ENCODE measurements around the gene COPS9.

The COPS9 gene

DNA sequence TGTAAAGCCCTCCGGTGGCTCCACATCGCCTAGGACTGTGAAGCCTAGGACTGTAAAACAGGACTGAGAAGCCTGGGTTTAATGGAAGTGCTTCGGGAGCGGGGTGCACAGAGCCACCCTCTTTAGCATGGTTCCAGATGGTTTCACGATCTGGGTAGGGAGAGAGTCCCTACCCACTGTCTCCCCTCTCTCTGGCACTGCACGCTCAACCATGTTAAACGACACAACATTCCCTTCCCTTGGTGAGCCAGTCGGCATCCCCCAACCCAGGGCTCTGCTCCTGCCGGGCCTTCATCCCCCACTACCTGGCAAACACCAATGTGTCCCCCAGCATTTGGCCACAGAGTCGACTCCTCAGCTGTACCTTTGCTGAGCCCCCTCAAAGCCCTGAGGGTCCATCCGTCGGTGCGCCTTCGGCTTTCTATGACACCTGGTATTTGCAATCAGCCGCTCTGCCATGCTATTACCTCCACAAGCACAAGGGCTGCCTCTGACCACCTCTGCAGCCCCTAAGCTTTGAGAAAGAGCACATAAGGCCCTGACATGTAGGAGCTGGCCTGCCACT lies 1.1 kb downstream of the COPS9 start:
- no peak for DNase-seq (ENCODE audit: low read depth)

GRCh38 chr2:240134466-240134865 lies 1.6 kb downstream of the COPS9 start:
- no peak for DNase-seq (ENCODE audit: low read depth)

DNA sequence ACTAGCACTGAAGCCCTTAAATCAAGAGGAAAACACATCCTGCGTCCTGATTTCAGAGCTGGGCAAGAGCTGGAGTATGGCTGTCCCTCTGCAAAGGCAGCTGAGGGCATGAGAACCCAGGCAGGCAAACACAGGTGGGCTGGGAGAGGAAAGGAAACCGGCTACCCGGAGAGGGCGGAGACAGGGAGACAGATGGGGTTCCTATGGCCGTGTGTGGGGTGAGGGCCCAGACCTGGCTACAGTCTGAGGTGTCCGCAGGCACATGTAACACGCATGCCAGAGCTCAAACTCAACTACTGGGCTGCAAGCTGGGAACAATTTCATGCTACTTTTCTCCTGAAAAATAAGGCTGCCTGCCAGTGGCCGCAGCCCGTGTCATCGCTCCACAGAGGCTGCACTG lies 2.7 kb downstream of the COPS9 start:
- no peak for DNase-seq (ENCODE audit: low read depth)

DNA sequence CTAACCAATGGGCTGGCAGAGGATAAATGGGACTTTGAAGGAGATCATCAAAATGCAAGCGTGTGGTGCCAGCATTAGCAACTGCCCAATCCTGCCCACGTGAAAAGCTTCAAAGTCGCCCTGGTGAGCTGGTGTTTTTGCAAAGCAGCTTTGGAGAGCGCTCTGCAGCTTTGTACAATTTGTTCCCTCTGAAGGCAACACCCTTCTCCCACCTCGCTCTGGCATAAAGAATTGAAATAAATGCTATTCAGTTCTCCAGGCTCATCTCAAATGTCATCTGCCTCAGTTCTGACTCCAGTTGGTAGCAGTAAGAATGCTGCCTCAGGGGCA lies 3.5 kb downstream of the COPS9 start:
- DNase-seq (ENCODE audit: low read depth): no peak

DNA sequence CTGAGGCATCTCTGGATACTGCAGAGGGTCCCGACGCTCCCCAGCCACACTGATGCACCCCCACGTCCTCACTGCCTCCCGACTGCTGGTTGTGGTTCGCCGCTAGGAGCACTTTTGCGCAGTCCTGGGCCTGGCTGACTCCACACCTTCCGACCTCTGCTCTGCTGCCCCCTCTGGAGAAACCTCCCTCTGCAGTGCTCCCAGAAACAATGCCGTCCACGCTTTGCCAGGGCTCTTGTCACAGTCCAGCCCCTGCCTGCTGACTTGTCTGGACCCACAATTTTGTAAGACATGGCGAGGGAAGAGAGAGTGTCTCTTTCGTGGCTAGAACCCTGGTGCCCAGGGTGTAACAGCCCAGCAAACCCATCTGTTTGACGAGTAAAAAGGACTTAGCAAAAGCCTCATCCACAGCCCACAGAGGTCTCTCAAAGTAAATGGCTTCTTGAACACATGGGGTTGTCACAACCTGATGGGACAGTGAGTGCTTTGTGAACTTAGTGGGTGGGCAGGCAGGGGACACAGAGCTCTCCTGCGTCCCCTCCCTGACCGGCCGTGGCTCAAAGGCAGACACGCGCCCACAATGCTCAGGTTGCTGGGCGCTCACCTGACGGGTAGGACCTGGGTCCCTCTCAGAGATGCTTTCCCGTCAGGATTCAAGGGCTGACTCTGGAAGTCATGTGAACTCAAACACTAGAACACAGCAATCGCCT lies 4.0 kb downstream of the COPS9 start:
- DNase-seq (ENCODE audit: low read depth): no peak

GRCh38 chr2:240131296-240131695 lies 4.8 kb downstream of the COPS9 start:
- no peak for DNase-seq (ENCODE audit: low read depth)

DNA sequence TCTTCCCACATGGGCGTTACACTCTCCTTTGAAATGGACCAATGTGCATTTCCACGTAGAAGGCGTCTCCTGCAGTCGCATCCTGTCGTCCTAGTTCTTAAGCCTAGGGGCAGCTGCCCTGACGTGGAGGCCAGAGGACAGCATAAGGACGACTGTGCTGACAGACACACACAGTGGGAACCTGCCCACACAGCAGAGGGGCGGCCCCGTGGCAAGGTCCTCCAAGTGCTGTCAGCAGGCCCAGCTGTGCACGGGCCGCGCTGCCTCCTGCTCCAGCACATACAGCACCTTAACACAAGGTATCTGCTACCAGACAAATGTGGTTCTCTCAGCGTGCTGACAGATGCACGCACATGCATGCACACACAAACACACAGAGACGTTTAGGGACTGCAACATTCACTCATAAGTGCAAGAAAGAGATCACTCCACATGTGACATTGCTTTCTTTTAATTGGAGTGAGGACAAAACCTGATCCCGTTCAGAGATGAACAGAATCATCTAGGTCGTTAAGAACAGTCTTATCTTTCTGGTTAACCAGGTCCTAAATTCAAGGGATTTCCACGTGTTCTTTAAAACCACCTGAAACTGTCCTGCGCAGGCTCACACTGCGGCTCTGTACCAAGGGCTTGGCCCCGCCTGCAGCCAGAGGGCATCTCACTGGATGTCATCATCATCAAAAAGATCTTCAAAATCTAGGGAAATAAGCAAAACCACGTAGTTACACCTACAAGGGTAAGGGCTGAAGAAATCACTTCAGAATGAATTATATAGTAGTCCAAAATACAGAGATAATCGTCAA lies 5.5 kb downstream of the COPS9 start:
- no peak for DNase-seq (ENCODE audit: low read depth)

DNA sequence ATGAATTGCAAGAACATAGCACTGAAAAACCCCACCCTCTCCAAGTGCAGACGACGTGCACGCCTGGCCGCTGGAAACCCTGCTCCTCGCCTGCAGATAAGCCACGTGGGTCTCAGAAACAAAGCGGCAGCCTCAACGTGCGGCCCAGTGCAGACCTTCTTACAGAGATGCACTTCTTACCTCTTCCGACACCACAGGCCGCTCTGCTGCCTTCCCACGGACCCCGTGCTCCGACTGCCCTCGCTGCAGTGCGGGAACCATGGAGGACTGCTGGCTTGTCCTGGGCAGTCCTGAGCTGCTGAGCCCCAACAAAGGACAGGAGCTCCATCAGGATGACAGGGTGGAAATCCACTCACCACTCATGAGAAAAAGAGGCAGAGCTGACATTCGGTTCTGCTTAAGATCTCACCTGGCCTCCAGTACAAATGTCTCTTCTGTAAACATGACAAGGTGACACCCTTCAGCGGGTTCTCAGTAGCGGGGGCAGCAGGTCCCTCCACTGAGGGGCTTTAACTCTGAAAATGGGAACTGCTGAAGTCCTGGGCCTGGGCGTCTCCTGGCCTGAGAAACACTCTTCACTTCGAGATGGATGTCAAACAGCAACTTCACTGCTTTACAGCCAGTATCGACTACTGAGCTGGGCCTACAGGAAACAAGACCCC lies 6.2 kb downstream of the COPS9 start:
- no peak for DNase-seq (ENCODE audit: low read depth)

DNA sequence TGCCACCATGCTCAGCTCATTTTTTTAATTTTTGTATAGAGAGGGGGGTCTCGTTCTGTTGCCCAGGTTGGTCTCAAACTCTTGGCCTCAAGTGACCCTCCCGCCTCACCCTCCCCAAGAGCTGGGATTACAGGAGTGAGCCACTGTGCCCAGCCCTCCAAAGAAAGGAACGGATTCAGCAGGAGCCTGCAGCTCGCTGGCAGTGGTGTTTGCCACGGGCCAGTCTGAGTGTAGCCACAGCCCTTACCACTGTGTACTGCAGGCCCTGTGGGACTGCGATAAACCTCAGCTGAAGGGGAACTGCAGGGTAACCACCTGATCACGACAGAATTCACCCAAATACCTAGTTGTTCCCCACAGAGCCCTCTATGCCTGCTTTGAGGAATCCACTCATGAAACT lies 6.8 kb downstream of the COPS9 start:
- no peak for DNase-seq (ENCODE audit: low read depth)

- DNase-seq (ENCODE audit: low read depth): no peak
Measured at GRCh38 chr2:240128608-240129145, 7.4 kb downstream of the COPS9 start.

DNA sequence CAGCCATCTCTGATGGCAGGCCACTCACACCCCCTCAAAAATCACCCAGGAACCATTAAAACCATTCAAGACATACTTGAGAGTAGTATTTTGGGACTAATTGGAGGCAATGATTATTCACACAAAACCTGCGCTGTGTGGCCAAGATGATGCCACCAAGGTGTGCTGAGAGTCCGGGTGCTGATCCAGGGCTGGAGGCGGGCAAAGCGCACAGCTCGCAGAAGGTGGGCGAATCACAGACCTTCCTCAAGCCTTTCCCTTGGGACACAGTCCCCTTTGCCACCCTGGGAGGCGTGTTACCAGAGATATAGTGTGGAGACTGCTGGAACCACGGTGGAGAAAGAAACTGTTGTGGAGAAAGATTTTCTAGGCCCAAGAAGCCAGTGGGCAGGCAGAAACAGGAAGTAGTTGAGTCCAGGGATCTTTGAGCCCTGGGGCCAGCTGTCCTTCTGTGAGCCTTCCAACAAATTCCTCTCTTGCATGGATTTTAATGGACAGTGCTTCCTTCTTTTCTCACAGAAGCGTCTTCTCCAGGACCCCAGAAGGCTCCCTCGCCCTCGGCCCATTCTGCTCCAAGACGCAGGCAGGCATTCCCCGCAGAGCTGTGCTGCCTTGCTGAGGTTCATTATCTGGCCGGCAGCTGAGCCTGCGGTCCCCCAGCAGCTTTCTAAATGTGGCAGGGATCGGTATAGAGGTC lies 8.0 kb downstream of the COPS9 start:
- DNase-seq (ENCODE audit: low read depth): no peak

DNA sequence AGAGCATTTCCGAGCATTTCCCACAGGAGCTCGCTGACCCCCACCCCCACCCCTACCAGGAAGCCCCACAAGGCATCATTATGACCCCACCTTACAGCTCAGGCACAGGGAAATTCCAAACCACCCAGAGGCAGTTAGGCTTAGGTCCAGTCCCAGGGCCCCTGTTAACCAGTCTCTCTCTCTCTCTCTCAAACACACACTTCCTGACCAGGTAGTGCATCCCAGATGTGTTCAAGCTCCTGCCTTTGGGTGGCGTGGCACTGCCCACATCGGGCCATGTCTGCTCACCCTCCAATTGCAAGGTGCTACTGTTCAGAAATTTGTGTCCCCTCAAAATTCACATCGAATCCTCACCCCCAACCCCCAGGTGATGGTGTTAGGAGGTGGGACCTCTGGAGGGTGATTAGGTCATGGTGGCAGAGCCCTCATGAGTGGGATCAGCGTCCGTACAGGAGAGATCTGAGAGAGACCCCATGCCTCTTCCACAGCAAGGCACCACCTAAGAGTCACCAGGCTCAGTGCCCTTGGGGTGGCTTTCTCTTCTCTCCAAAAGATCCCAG lies 8.8 kb downstream of the COPS9 start:
- no peak for DNase-seq (ENCODE audit: low read depth)

GRCh38 chr2:240126731-240127130 lies 9.4 kb downstream of the COPS9 start:
- no peak for DNase-seq (ENCODE audit: low read depth)

DNA sequence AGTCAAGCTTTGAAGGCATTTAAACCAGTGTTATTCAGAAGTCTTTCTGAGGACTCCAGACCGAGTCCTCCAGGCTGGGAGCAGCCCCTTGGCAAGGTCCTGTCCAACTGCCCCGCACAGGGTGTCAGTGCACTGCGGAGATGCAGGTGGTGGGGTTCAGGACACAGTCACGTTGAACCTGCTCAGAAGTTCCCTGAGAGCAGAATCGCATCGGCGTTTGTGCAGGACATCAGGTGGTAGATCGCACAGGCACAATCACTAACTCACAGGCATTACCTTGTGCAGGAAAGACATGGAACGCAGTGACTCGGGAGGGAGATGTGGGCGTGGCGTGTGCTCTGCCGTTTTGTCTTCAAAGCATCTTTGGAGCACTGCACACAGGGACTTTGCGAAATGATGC lies 10.4 kb downstream of the COPS9 start:
- no peak for DNase-seq (ENCODE audit: low read depth)

DNA sequence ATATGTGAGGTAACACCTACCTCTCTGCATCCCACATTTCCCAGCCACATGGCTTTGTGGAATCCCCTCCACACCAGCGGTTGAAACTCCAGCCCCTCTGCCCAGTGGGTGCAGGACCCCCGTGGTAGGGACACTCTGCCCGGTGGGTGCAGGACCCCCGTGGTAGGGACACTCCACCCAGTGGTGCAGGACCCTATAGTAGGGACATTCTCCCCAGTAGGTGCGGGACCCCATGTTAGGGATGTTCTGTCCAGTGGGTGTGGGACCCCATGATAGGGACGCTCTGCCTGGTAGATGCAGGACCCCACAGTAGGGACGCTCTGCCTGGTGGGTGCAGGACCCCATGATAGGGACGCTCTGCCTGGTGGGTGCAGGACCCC lies 11.5 kb downstream of the COPS9 start:
- no peak for DNase-seq (ENCODE audit: low read depth)

GRCh38 chr2:240123821-240124650 lies 12.1 kb downstream of the COPS9 start:
- no peak for DNase-seq (ENCODE audit: low read depth)

- DNase-seq (ENCODE audit: low read depth): no peak
Measured at GRCh38 chr2:240121675-240122074, 14.4 kb downstream of the COPS9 start.

DNA sequence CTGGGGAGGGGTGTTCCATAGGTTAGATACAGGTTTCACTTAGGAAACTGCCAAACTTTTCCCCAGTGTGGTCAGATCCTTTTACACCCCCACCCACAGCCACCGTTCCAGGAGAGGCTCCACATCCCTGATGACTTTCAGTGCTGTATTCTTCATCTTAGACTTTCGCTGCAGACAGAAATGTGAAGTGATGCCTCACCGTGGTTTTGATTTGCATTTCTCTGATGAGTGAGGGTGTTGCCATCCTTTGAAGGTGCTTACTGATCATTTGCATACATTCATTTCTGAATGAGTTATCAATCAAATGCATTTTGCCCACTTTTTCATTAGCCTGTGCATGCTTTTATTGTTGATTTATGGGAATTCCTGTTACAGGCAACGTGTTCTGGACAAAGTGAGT lies 14.9 kb downstream of the COPS9 start:
- DNase-seq (ENCODE audit: low read depth): no peak

DNA sequence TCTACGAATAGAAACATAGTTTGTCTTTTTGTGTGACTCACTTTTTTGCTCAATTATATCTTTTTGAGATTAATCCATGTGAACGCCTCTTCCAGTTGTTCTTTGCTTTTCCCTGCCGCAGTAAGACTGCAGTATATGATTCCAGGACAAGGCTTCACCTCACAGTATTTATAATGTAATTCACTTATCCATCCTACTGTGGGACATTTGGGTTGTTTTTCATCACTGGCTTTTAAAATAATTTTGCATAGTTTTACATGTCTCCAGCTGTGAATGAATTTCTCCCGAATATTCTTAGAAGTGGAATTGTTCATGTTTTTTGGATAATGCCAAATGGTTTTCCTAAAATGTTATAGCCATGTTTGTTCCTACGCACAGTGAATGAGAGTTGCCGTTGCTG lies 21.9 kb downstream of the COPS9 start:
- no peak for DNase-seq (ENCODE audit: low read depth)

- DNase-seq (ENCODE audit: low read depth): no peak
Measured at GRCh38 chr2:240112914-240113690, 23.0 kb downstream of the COPS9 start.
